ENCODE measurements around the gene PKHD1. TPM values are rescaled to one million over a fixed set of nuclear protein-coding genes. Genes with fewer than 3 reads are reported as not detected.

The PKHD1 gene
- total RNA-seq, 1 donor from 2014 or later = 0.32 TPM

DNA sequence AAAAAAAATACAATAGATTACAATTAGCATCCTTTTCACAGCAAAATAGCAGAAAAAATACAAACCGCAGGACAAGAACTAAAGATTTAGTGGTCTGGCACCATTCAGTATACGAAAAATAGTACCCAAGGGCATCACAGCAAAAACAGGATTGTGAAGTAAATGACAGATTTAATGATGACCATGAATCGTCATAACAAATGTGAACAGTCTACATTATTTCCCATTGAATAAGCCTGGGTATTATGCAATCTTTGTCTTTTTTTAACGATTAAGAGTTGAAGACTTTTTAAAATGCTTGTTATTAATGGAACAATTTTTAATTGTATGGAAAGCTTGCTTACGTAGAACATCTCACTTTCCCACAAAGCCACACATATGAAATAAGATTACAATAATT, 432.8 kb downstream of the PKHD1 start:
- Histone ChIP-seq H3K27me3 (no peaks in the 10 kb centered on the region), H3K4me3 (no peak overlapping the region), H3K4me1 (no peaks in the 10 kb centered on the region), H3K9me3 (no peaks in the 10 kb centered on the region), H3K36me3 (no peaks in the 10 kb centered on the region), H3K27ac (no peak overlapping the region)
- intact Hi-C loops (cut with DNase I) = no loop called here
- DNase-seq (no peak), ATAC-seq (no peak)
- TF ChIP-seq, protein P1, sequence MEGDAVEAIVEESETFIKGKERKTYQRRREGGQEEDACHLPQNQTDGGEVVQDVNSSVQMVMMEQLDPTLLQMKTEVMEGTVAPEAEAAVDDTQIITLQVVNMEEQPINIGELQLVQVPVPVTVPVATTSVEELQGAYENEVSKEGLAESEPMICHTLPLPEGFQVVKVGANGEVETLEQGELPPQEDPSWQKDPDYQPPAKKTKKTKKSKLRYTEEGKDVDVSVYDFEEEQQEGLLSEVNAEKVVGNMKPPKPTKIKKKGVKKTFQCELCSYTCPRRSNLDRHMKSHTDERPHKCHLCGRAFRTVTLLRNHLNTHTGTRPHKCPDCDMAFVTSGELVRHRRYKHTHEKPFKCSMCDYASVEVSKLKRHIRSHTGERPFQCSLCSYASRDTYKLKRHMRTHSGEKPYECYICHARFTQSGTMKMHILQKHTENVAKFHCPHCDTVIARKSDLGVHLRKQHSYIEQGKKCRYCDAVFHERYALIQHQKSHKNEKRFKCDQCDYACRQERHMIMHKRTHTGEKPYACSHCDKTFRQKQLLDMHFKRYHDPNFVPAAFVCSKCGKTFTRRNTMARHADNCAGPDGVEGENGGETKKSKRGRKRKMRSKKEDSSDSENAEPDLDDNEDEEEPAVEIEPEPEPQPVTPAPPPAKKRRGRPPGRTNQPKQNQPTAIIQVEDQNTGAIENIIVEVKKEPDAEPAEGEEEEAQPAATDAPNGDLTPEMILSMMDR (IDR thresholded peaks at IDR 0.05) = no peak

DNA sequence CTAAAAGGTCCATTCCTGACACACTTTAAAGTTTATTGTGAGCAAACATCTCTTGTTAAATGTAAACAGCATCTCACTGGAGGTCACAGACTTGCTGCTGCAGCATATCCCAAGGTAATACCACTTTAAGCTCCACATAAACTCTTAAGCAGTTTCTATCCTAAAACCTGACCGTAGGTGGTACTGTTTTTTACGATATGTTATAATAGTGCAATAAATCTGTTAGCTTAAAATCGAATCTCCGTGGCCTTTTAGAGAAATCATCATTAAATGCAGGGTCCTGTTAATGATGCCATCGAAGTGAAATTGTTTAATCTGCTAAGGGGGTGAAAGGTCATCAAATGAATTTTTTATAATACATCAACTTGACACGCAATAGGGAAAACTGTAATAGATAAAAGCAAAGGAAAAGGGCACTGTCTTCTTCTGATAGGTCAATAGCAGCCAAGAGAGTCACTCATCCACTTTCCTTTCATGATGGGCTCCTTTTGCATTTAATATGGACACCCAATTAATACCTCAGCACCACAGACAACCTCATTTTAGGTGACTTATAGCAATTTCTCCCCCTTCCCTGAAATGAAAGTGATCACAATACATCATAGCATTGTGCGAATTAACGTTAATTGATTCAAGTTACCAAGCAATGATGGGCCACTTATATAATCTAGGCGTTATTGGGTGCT, 436.1 kb downstream of the PKHD1 start:
- no peak for DNase-seq
- Histone ChIP-seq H3K9me3 (no peaks in the 10 kb centered on the region), H3K4me3 (no peak overlapping the region), H3K27me3 (no peaks in the 10 kb centered on the region), H3K36me3 (no peaks in the 10 kb centered on the region), H3K4me1 (no peaks in the 10 kb centered on the region), H3K27ac (no peak overlapping the region)
- intact Hi-C loops (cut with DNase I) = no loop called here
- no peak for ATAC-seq
- TF ChIP-seq, protein P1 (IDR thresholded peaks at IDR 0.05) = no peak

DNA sequence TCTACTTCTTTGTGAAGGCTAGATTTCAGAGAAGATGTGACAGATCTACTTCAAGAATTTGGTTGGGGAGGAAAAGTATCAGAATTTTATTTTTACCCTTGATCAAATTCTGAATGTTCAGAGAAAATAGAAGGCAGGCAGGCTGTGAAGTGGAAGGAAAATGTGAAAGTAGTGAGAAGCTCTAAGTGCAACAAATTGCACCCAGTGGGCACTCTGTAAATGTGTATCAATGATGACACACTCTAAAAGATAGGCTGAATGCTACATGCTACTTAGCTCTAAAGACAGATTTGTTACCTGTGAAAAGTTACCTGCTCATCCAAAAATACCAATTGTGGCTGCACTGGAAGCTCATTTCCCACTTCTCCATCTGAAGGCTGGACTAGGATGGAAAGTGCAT, 438.6 kb downstream of the PKHD1 start:
- no peak overlapping the region for H3K27ac ChIP-seq
- H3K4me1 ChIP-seq = no peaks in the 10 kb centered on the region
- no peak overlapping the region for H3K4me3 ChIP-seq
- no peak for ATAC-seq
- no peaks in the 10 kb centered on the region for H3K9me3 ChIP-seq
- DNase-seq = no peak
- TF ChIP-seq, protein P1 (IDR thresholded peaks at IDR 0.05) = no peak
- intact Hi-C loops (cut with DNase I) = no loop called here
- no peaks in the 10 kb centered on the region for H3K27me3 ChIP-seq
- no peaks in the 10 kb centered on the region for H3K36me3 ChIP-seq

DNA sequence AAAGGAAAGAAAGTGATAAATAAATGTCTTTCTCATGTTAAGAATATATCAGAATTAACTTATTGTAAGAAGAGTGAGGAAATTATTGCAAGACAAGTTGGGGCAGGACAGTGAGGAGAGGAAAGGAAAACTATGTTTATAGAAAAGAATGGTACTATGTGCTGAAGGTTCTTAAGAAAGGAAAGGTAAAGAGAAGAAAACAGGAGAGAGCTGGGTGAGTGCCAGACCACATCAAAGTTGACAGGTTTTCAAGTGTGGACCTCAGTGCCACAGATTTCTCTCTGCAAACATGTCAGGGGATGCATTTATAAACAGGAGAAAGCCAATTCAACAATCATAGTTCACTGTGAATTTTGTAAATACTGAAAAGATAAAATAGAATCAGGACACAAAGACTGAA, 439.2 kb downstream of the PKHD1 start:
- no peak for ATAC-seq

DNA sequence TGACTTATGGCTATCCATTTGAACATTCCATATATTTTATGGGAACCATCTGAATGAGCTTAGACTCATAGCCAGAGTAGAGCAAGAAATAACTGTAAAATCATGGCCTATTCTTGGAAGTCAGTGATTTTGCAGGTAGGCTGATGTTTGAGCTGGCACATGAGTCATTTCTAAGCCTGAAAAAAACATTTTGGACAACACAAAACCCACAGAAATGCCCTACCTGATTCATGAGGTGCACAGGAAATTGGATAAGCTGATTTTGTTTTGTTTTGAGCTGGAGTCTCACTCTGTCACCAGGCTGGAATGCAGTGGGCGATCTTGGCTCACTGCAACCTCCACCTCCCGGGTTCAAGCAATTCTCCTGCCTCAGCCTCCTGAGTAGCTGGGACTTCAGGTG, 443.0 kb downstream of the PKHD1 start:
- Histone ChIP-seq H3K27ac (no peak overlapping the region), H3K27me3 (no peaks in the 10 kb centered on the region), H3K9me3 (no peaks in the 10 kb centered on the region), H3K4me3 (no peak overlapping the region), H3K36me3 (no peaks in the 10 kb centered on the region), H3K4me1 (no peaks in the 10 kb centered on the region)
- DNase-seq = no peak
- ATAC-seq = no peak
- TF ChIP-seq, protein P1 (IDR thresholded peaks at IDR 0.05) = no peak
- intact Hi-C loops (cut with DNase I) = no loop called here

More for the DNA sequence above, 439.2 kb downstream of the PKHD1 start:
- H3K4me1 ChIP-seq = no peaks in the 10 kb centered on the region
- no peaks in the 10 kb centered on the region for H3K36me3 ChIP-seq
- no peak overlapping the region for H3K4me3 ChIP-seq
- no peaks in the 10 kb centered on the region for H3K27me3 ChIP-seq
- intact Hi-C loops (cut with DNase I) = no loop called here
- DNase-seq = no peak
- TF ChIP-seq, protein P1 (IDR thresholded peaks at IDR 0.05) = no peak
- no peak overlapping the region for H3K27ac ChIP-seq
- H3K9me3 ChIP-seq = no peaks in the 10 kb centered on the region

DNA sequence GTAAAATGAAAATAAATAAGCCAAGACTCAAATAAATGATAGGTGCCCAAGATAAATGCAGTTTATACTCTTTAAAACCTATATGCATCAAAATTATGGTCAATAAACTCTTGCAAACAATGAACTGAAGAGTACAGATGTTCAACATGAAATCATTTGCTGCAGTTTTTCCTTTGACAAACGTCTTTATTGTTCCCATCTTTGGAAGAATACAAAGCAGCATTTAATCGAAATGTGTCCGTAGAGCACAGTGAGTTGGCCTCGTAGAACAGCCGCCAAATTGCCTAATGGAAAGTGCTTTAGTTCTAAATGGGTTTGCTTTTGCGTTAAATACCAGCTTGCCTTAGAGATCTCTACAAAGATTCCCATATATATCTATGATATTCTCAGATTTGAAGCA, 447.4 kb downstream of the PKHD1 start:
- DNase-seq (no peak), ATAC-seq (no peak)
- Histone ChIP-seq H3K9me3 (no peaks in the 10 kb centered on the region), H3K27me3 (no peaks in the 10 kb centered on the region), H3K27ac (no peak overlapping the region), H3K4me3 (no peak overlapping the region), H3K4me1 (no peaks in the 10 kb centered on the region), H3K36me3 (no peaks in the 10 kb centered on the region)
- intact Hi-C loops (cut with DNase I) = no loop called here
- TF ChIP-seq, protein P1 (IDR thresholded peaks at IDR 0.05) = no peak
